Transverse colon (tissue), 4 donors: ENCODE data around the gene MYL4.

Source experiments
- CTCF ChIP-seq, 5 experiments: fragments of 200-600 bp in 3 of 5; fragments of 450-650 bp in 2 of 5; sonication (generic) in 3 of 5; IDR thresholded peaks; 1 replicate in 2 of 5; 2 replicates in 3 of 5; pipeline ENCODE4 v1.5.1; 2016 to 2017; ENCODE audit warnings: antibody characterized with exemption in 5 of 5, inconsistent platforms in 3 of 5, mild to moderate bottlenecking in 2 of 5, moderate library complexity in 1 of 5
- POLR2AphosphoS5 ChIP-seq, 3 donors: sonication (generic); formaldehyde crosslinking; IDR thresholded peaks; one replicate each; pipeline ENCODE4 v1.6.1; 2016; ENCODE audit warnings: antibody characterized with exemption in 3 of 3

DNA sequence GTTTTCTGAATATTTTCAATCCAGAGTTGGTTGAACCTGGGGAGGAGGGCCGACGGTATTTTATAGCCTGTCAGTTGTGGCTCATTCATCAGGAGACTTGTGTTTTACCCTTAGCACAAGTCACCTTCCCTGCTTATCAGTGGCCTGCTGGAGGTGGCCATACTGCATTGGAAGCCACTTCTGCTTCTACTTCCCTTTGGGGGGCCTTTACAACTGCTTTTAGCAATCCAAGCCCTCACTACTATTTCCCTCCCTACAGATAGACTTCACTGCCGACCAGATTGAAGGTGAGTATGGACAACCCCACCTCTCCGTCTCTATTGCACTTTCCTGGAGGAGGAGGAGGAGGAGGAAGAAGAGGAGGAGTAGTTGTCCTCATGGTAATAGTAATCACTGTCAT, 4.4 kb downstream of the MYL4 start:
- TF ChIP-seq CTCF (IDR thresholded peaks at IDR 0.05) (no peak), POLR2AphosphoS5 (IDR thresholded peaks at IDR 0.05) (no peak)
